ENCODE measurements around the gene SCAP.
"Not testable (repeated sequence)": the region's sequence is repeated elsewhere in the genome, so short reads cannot be mapped to it uniquely, and the experiment has no call there.

Gene SCAP

GRCh38 chr3:47475570-47476329 is at the start of gene SCAP:
TSS of gene SCAP (minus strand) at chr3:47475941. CDS start at chr3:47442993, 32,948 bp downstream.
- peak; percentile 94 to 96 for DNase-seq

GRCh38 chr3:47523310-47524073 is 47.8 kb upstream of the SCAP start:
- DNase-seq: no peak

- peak; percentile 57 to 67 for DNase-seq
Measured at GRCh38 chr3:47522082-47522987, 46.6 kb upstream of the SCAP start.

- DNase-seq: no peak
Measured at GRCh38 chr3:47520756-47521155, 45.0 kb upstream of the SCAP start.

GRCh38 chr3:47517937-47518336 is 42.2 kb upstream of the SCAP start:
- DNase-seq: no peak

- no peak for DNase-seq
Measured at GRCh38 chr3:47515864-47516319, 40.2 kb upstream of the SCAP start.

GRCh38 chr3:47515100-47515499 is 39.4 kb upstream of the SCAP start:
- no peak for DNase-seq

GRCh38 chr3:47513125-47513929 is 37.6 kb upstream of the SCAP start, which contains the start of gene ELP6:
TSS of gene ELP6 (minus strand) at chr3:47513712. CDS start at chr3:47513590, 122 bp downstream.
- DNase-seq: peak; percentile 95 to 97

- DNase-seq: peak in 1 of 2 experiments; percentile 4
Measured at GRCh38 chr3:47512416-47513124, 36.8 kb upstream of the SCAP start.

GRCh38 chr3:47505267-47505666 is 29.5 kb upstream of the SCAP start:
- not testable (repeated sequence) for DNase-seq

GRCh38 chr3:47504113-47504512 is 28.4 kb upstream of the SCAP start:
- DNase-seq: no peak

GRCh38 chr3:47503033-47503432 is 27.3 kb upstream of the SCAP start:
- DNase-seq: no peak

- DNase-seq: no peak
Measured at GRCh38 chr3:47496892-47497291, 21.2 kb upstream of the SCAP start.

- no peak for DNase-seq
Measured at GRCh38 chr3:47495886-47496285, 20.1 kb upstream of the SCAP start.

- no peak for DNase-seq
Measured at GRCh38 chr3:47495111-47495510, 19.4 kb upstream of the SCAP start.

GRCh38 chr3:47491777-47492176 is 16.0 kb upstream of the SCAP start:
- DNase-seq: no peak

- DNase-seq: no peak
Measured at GRCh38 chr3:47491186-47491585, 15.4 kb upstream of the SCAP start.

GRCh38 chr3:47487265-47487664 is 11.5 kb upstream of the SCAP start:
- no peak for DNase-seq

GRCh38 chr3:47485812-47486211 is 10.1 kb upstream of the SCAP start:
- no peak for DNase-seq

GRCh38 chr3:47482366-47482765 is 6.6 kb upstream of the SCAP start:
- DNase-seq: no peak

GRCh38 chr3:47481763-47482162 is 6.0 kb upstream of the SCAP start:
- DNase-seq: not testable (repeated sequence)
